ENCODE measurements around the gene XYLT1.

Gene XYLT1

DNA sequence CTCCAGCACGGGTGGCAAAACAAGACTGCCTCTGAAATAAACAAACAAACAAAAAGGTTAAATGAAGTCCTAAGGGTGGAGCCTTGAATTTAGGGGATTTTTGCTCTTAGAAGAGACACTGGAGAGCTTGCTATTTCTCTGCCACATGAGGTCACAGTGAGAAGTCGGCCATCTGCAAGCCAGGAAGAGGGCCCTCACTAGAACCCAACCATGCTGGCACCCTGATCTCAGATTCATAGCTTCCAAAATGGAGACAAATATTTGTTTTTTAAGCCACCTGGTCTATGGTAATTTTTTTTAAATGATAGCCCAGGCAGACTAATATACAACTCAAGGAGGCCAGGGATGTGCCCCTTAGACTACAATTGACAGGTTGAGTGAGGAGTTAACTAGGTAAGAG, 255.5 kb downstream of the XYLT1 start:
- DNase-seq = no peak

DNA sequence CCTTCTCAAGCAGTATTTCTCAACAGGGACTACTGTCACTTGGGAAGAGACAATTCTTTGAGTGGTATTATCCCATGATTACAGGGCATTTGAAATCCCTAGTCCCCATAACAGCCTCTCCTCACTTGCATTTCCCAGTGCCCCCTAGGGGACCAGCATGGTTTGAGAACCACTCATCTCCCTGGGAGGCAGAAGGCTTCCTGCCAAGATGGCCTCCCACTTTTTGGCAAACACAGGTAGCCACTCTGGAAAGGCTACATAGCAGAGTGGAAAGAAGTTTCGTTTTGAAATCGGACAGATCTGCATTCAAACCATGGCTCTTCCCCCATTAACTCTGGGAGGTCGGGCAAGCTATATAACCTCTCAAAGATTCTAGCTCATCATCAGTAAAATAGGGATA, 256.8 kb downstream of the XYLT1 start:
- DNase-seq = no peak

DNA sequence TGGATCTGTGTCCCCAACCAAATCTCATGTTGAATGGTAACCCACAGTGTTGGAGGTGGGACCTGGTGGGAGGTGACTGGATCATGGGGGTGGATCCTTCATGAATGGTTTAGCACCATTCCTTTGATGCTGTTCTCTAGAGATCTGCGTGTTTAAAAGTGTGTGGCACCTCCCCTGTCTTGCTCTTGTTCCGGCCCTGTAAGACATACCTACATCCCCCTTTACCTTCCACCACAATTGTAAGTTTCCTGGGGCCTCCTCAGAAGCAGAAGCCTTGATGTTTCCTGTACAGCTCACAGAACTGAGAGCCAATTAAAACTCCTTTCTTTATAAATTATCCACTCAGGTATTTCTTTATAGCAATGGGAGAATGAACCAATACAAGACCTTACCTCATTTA, 257.7 kb downstream of the XYLT1 start:
- DNase-seq = no peak

DNA sequence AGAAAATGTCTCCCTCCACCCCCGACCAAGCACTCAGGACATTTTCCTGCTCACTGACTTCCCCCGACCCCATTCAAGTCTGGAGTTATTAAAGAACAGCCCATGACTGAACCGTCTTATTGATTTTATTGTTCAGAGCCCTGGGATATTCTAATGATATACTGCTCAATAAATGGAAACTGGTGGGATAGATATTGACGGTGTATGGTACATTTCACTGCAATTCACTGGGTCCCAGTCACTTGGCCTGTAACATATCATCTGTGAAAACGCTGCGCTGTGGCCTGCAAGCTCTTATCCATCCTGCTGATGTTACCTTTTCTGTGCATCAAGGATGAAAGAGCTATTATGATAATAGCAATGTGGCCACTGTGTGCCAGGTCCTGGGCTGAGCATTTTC, 258.2 kb downstream of the XYLT1 start:
- DNase-seq = no peak

DNA sequence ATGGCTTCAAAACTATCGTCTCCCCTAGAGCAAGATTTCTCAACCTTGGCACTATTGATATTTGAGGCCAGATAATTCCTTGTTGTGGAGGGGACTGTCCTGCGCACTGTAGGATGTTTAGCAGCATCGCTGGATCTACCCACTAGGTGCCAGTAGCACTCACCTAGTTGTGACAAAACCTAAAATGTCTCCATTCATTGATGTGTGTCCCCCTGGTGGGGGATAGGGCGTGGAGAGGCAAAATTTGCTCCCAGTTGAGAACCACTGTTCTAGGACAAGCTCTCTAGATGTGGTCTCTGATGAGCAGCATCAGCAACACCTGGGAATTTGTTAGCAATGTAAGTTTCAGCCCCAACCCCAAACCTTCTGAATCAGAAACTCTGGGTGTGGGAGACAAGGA, 259.0 kb downstream of the XYLT1 start:
- DNase-seq = no peak

DNA sequence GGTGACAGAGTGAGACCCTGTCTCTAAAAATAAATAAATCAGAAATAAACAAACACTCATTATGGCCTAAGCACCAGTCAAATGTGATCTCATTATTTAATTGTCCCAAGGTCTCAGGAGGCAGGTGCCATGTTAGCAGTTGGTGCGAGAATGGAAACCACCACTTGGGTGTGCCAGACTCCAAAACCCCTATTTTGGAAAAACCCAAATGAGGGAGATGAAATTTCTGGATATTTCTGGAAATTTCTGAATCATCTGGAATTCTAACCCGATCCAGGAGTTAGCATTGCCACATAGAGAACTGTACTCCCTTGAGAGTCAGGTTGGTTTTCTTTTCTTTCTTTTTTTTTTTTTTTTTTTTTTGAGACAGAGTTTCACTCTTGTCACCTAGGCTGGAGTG, 264.0 kb downstream of the XYLT1 start:
- DNase-seq = no peak

DNA sequence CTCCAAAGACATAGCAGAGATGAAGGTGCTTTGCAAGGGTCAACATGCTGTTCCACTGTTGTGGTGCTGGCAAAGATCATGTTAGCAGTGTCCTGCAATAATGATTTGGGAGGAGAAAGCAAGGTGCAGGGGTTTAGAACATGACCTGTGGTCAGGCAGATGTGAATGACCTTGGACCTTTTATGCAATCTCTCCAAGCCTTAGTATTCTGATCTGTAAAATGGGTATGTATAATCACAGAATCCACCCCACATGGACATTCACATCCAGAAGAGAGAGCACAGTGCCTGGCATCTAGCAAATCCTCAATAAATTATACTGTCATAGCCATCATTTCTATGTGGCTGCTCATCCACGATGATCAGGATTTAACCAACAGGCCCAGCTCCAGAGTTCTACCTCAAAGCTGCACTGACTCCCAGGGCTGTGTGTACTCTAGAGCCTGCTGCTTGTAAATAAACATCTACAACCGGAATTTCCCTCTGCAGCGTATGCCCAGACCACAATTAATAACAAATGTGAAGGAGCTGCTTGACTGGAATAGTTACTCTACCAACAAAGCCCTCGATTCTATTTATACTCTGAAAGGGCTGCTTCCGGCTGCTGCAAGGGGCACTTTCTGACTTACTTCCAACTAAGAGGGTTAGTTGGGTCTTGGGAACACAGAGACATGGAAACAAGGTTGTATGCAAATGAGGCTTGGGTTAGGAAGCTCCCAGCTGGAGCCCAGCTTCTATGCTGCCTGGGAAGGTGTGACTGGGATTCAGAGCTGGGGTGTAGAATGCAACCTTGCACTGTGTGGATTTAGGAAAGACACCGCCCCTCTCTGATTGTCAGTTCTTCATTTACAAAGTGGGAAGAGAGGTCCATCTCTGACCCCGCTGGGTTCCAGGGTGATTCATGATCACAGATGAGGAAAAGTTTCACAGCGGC, 265.2 kb downstream of the XYLT1 start:
- no peak for DNase-seq

DNA sequence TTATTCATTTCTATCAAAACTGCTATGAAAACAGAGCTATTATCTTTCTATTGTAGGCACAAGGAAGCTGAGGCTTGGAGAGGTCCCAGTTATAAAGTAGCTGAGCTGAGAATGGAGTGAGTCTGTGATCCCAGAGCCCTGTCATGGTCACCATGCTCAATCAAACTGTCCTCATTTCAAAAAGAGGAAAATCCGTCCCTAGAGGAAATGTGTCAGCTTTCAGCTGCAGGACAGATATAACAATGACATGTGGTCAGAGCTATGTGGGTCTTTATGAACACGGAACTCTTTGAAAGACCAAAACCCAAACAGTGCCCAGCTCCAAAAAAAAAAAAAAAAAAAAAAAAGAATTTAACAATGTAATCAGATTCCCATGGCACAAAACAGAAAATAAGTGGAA, 266.1 kb downstream of the XYLT1 start:
- DNase-seq = no peak

DNA sequence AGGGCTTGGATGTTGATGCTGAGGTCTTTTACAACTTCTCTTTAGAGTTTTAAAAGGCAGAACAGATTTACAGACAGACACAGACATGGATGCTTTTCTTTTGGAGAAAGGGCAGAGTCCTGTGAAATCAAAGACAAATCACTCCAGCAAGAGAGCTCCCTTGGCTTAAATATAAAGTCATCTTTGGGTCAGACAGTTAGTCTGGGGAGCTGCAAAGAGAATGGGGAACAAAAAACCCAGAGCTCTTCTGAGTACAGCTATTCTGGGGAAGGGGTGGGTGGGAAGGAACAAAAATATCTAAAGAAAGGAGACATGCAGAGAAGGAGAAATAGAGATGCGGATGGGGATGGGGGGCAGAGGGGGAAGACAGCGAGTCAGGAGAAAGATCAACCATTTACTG, 266.6 kb downstream of the XYLT1 start:
- no peak for DNase-seq

DNA sequence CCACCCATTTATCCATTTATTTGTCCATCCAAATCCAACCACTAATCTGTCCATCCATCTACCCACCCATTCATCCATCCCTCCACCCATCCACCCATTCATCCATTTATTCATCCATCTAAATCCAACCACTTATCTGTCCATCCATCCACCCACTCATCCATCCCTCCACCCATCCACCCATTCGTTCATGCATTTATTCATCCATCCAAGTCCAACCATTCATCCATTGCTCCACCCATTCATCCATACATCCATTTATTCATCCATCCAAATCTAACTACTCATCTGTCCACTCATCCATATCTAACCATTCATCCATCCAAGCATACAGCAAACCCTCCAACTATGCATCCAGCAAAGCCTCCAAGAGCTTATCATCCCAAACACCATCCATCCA, 267.3 kb downstream of the XYLT1 start:
- DNase-seq = no peak

DNA sequence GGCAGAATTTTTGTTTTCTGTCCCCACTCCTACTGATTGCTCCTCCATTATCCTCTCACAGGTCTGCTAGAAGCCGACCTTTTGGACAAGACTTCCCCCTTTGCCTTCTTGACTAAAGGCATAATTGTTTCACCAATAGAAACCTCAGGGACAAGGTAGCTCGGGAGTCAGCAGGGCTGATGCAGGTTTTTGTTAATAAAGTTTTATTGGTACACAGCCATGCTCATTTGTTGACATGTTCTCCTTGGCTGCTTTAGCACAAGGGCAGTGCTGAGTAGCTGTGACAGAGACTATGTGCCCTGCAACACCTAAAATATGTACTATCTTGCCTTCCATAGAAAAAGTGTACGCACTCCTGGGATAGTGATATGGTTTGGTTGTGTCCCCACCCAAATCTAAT, 271.6 kb downstream of the XYLT1 start:
- no peak for DNase-seq

DNA sequence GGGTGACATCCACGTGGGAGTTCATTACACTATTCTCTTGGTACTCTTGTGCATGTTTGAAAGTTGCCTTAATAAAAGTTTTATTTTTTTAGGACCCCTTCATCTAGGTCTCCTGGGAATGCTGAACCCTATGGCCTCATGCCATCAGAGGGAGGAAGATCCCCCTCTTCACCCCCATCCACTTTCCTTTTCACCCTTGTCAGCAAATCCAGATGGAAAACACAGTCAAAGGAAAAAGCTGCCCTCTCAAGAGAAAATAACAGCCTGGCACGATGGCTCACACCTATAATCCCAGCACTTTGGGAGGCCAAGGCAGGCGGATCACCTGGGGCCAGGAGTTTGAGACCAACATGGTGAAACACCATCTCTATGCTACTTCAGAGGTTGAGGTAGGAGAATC, 274.2 kb downstream of the XYLT1 start:
- no peak for DNase-seq

DNA sequence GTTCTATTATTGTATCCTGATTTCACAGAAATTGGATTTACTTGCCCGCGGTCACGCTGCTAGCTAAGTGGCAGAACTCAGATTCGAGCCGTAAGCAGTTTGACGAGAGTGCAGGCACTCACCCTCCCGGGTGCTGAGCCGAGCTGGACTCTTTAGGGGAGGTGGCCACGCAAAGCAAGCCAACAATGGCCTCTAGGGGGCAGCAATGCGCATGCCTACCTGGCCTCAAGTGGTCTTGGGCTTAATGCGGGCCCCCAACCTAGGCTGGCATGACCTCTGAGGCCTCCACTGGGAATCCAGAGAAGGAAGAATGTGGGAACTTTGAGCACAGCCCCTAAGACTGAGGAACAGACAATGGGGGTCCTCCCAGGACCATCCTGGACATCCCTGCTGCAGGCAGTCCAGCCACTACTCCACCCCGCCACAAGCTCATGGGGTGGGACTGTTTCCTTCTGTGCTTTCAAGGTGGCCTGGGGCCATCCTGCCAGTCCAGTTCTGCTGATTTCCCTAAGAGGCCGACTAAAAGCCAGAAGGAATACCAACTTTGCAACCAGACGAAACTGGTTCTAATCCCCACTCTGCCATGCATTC, 276.5 kb downstream of the XYLT1 start:
- DNase-seq = no peak

DNA sequence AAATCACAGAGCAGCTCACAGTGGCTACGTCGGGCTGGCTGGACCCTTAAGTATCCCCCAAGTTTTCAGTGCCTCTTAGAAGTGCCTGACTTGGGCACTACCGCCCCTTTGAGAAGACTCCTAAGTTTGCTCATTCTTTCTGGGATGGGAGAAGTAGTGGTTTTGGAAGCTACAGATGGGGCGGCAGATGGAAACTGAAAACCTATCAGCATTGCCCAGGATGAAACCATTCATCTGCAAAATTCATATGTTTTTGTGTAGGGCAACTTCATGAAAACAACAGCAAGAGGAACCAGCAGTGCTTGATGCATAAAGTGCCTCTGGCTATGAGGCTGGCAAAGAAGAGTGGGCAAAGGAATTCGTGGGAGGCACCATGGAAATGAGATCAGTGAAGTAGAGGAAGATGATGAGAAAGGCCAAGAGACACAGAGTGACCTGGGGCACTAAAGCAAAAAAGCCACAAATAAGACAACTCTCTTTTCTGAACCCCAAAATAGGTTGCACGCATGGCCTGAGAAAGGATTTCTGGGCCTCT, 277.1 kb downstream of the XYLT1 start:
- DNase-seq = no peak

DNA sequence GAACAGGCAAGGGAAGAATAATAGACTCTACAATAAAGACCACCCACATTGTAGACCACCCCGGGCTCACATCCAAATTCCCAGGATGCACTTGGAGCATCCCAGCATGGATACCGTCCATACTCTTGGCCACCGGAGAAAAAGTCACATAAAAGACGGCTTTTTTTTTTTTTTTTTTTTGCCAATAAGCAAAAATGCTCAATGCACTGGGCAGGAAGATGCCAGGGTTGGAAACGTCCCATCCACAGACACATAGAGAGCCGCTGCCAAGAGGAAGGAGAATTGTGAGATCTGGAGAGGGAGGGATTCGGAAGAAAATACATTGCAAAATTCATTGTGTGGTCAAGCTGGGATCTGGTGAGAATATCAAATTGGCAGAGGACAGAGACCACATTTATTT, 286.7 kb downstream of the XYLT1 start:
- no peak for DNase-seq

DNA sequence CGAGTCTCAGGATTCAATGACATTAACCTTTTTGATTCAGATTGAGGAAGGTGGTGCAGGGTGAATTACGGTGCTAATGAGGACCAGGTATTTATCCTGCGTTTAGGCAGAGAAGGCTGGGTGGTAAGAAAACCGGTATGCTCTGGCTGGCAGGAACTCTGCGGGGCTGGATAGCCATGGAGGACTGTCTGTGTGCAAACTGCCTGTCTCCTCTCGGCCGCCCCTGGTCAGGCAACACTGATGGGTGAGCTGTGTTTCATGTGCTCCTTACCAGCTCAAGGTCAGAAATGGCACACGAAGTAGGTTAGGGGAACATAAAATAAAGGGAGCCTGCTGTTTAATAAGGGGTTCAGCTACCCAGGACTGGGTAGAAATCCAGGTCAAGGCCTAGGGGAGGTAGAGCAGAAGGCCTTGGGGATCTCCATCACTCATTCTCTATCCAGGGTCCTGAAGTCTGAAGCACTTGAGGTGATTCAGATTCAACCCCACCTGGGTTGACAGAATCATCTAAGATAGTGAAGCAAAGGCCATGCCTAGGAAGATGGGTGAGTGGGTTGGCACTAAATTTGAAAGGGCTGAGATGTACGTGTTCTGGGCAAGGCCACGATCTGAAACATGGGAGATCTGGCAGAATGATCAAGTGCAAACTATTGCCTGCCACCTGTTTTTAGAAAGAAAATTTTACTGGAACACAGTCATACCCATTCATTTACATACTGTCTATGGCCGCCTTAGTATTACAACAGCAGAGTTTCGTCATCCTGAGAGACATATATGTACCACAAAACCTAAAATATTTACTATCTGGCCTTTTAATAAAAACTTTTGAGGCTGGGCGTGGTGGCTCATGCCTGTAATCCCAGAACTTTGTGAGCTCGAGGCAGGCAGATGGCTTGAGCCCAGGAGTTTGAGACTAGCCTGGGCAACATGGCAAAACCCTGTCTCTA, 292.5 kb downstream of the XYLT1 start:
- no peak for DNase-seq

DNA sequence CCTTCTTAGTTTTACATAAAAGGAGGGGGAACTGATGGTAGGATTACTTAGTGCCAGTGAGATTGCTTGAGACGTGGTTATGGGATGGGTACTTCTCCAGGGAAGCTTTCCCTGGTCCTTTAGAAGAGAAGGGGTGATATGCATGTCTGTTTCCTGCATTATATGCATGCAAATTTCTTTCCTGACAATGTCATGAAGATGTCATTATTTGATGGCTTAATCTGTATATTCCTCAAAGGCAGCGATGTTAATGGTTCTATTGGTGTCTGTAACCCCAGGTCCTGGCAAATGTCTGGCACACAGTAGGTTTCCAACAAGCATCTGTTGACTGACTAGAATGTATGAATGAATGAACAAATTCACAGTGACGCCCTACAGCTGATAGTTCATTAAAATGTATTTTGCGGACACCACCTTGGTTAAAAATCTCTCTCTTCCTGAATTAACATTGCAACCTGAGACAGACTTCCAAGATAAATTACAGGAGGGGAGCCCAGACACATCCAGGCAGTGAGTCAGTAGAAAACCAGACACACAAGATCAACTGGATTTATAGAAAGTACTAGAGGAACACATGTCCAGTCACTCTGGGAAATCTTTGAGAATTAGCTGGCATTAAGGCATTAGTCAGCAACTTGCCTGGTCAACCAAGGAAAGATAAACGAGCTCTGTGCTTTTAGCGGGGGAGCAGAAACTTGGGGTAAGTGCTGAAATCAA, 293.4 kb downstream of the XYLT1 start:
- no peak for DNase-seq

DNA sequence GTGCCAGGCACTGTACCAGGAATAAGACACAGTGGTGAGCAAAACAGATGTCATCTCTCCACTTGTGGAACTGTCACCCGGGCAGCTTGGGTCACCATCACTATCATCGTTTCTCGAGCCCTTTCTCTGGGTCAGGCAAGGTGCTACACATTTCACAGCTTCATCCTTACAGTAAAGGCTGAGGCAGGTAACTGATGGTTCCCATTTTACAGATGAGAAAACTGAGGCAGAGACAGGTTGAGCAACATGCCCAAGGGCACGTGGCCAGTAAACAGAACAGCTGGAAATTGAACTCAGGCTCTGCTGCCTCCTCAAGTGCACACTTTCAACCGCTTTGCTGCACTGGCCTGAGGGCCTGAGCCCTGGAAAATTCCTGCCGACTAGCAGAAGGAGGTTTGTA, 294.6 kb downstream of the XYLT1 start:
- no peak for DNase-seq

DNA sequence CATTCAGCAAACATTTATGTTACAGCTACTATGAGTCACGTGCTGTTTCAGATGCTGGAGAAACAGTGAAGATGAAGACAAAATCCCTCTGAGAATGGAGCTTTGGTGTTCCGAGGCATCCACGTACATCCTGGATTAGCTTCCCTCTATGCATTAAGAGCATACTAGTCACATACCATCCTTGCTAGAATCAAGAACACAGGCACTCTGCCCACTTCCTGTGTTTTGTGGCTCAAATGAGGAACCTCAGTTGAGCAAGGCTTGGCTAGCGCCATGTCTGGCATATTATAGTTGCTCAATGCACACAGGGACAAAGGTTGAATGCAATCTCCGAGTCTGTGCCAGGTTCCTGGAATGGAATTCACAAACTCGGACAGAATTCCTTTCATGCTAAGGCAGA, 297.5 kb downstream of the XYLT1 start:
- DNase-seq = no peak

DNA sequence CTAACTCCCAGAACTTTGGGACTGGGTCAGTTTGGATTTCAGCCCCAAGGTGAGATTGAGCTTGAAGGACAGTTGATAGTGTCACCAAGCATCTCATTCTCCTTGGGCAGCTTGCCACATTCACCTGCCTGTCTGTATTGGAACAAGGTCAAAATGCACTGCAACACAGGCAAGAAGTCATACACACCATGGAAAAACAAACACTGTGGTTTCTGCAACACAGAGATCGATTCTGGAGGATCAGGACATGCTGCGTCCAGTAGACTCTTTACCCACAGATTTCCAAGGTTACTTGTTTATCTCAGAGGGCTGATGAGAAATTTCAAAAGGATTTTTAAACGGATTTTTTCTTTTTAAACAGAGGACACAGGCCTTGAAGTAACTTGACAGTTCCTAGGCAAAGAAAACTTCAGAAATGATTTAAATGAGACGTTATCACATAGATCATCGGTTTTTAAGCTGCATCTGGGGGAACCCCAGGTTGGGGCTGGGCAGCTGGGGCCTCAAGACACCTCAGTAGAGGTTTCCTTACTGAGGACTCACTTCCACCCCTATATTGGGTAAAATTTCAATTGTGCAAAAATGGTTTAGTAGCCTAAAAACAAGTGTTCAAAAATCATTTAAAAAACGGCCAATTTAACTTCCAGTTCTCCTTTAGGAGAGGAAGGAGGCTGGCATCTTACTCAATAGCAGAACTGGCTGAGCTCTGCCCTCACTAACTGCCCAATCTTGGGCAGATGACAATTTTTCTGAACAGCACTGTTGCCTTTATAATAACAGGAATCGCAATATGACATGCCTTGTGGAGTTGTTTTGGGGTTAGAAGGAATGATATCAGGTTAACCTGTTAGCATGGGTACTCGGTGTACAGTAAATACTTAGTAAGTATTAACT, 299.3 kb downstream of the XYLT1 start:
- DNase-seq = no peak

DNA sequence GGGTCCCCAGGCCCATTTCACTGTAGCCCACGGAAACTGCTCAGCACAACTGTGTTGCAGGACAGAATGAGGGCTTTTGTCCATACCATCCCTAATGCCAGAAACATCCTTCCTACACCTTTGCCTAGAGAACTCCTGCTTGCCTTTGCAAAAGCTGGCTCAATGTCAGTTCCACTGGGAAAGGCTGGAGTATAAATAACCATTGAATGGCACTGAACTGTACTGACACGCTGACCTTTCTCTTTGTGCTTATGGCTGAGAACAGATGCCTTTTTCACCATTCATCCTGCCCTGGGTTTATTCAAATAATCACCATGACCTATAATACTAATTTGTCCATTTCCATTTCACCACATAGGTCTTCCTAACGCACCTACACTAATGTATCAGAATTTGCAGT, 300.3 kb downstream of the XYLT1 start:
- no peak for DNase-seq

DNA sequence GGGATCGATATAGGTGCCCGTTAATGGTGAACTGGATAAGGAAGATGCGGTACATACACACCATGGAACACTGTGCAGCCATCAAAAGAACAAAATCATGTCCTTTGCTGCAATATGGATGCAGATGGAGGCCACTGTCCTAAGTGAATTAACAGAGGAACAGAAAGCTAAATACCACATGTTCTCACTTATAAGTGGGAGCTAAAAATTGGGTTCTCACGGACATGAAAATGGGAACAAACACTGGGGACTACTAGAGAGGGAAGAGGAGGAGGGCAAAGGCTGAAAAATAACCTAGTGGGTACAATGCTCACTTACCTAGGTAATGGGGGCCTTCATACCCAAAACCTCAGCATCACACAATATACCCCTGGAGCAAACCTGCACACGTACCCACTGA, 302.6 kb downstream of the XYLT1 start:
- no peak for DNase-seq
